ENCODE results near the gene TGM3. TPM values are rescaled to one million over a fixed set of nuclear protein-coding genes. Genes with fewer than 3 reads are reported as not detected.
A peak's percentile ranks its signal among the peaks of the same experiment; 100 is the strongest.

TGM3 gene
- total RNA-seq, 4 donors from 2014 or later = 64.1 to 130 (median 104) TPM

- TF ChIP-seq CTCF (IDR thresholded peaks at IDR 0.05) = no peak
- TF ChIP-seq POLR2A (IDR thresholded peaks at IDR 0.05) = no peak
- H3K4me3 ChIP-seq (ENCODE audit: low read depth, poor library complexity, severe bottlenecking) = no peak overlapping the region
- 85 to 88% methylated on average over 3 of the region's 3 CpGs for WGBS, 2 donors
- intact Hi-C loops (cut with DNase I; ENCODE audit: low total_unique reads) = no loop called here
- peak in 1 of 2 donors; percentile 32 for DNase-seq (ENCODE audit: low spot score in 2 of 2)
Measured at GRCh38 chr20:2311329-2311728, 15.5 kb downstream of the TGM3 start.

- 87 to 93% methylated on average over 8 of the region's 8 CpGs for WGBS, 2 donors
- TF ChIP-seq POLR2A (IDR thresholded peaks at IDR 0.05) (no peak), CTCF (IDR thresholded peaks at IDR 0.05) (no peak)
- DNase-seq (ENCODE audit: low spot score in 2 of 2) = no peak
- H3K4me3 ChIP-seq (ENCODE audit: low read depth, poor library complexity, severe bottlenecking) = no peak overlapping the region
- intact Hi-C loops (cut with DNase I; ENCODE audit: low total_unique reads) = no loop called here
Measured at GRCh38 chr20:2312876-2313275, 17.1 kb downstream of the TGM3 start.

- WGBS, 2 donors = 78 to 81% methylated on average over 3 of the region's 3 CpGs
- no peak for DNase-seq (ENCODE audit: low spot score in 2 of 2)
Measured at GRCh38 chr20:2313316-2313715, 17.5 kb downstream of the TGM3 start.

GRCh38 chr20:2314759-2315439 is 19.1 kb downstream of the TGM3 start:
- intact Hi-C loops (cut with DNase I; ENCODE audit: low total_unique reads) = no loop called here
- H3K4me3 ChIP-seq (ENCODE audit: low read depth, poor library complexity, severe bottlenecking) = no peak overlapping the region
- no peak for TF ChIP-seq POLR2A (IDR thresholded peaks at IDR 0.05)
- TF ChIP-seq CTCF (IDR thresholded peaks at IDR 0.05) = no peak
- DNase-seq (ENCODE audit: low spot score in 2 of 2) = peak in 1 of 2 donors; percentile 64
- WGBS, 2 donors = 17 to 23% methylated on average over 6 to 8 of the region's 8 CpGs

More at GRCh38 chr20:2313316-2313715, 17.5 kb downstream of the TGM3 start:
- H3K4me3 ChIP-seq (ENCODE audit: low read depth, poor library complexity, severe bottlenecking) = no peak overlapping the region
- no peak for TF ChIP-seq CTCF (IDR thresholded peaks at IDR 0.05)
- no peak for TF ChIP-seq POLR2A (IDR thresholded peaks at IDR 0.05)
- intact Hi-C loops (cut with DNase I; ENCODE audit: low total_unique reads) = no loop called here

- WGBS, 2 donors = 39 to 50% methylated on average over 1 of the region's 1 CpG
- no peak overlapping the region for H3K4me3 ChIP-seq (ENCODE audit: low read depth, poor library complexity, severe bottlenecking)
- TF ChIP-seq CTCF (IDR thresholded peaks at IDR 0.05) (no peak), POLR2A (IDR thresholded peaks at IDR 0.05) (no peak)
- no peak for DNase-seq (ENCODE audit: low spot score in 2 of 2)
- intact Hi-C loops (cut with DNase I; ENCODE audit: low total_unique reads) = no loop called here
Measured at GRCh38 chr20:2315440-2315778, 19.6 kb downstream of the TGM3 start.

Measured in lower leg skin (tissue), 4 donors.